Karpas-422 (cell line): ENCODE data around the gene ZNF331. TPM values are rescaled to one million over a fixed set of nuclear protein-coding genes. Genes with fewer than 3 reads are reported as not detected.

ENCODE experiments used
- DNase-seq: peaks from one replicate; pipeline ENCODE4 v3.0.0-alpha.2; 2015
- H2AFZ ChIP-seq: fragments of 200-600 bp; sonication (generic); 2 replicates; pipeline ENCODE4 v1.6.1; 2014; ENCODE audit warnings: antibody characterized with exemption, low read length, mixed read lengths
- H3K27ac ChIP-seq: fragments of 200-600 bp; sonication (generic); 2 replicates; pipeline ENCODE4 v1.5.1; 2014; ENCODE audit warnings: mild to moderate bottlenecking, low read length, moderate library complexity
- H3K27me3 ChIP-seq: fragments of 200-600 bp; sonication (generic); 2 replicates; pipeline ENCODE4 v1.6.1; 2014; ENCODE audit warnings: low read length, mixed read lengths
- H3K36me3 ChIP-seq: fragments of 200-600 bp; sonication (generic); 2 replicates; pipeline ENCODE4 v1.6.1; 2014; ENCODE audit warnings: low read length, mixed read lengths; ENCODE audit not compliant: insufficient read depth
- H3K4me1 ChIP-seq: fragments of 200-600 bp; sonication (generic); 2 replicates; pipeline ENCODE4 v1.6.1; 2014; ENCODE audit warnings: mild to moderate bottlenecking, low read length, mixed read lengths
- H3K4me2 ChIP-seq: fragments of 200-600 bp; sonication (generic); 2 replicates; pipeline ENCODE4 v1.6.1; 2014; ENCODE audit warnings: low read length, low read depth, mild to moderate bottlenecking; ENCODE audit not compliant: poor library complexity, severe bottlenecking
- H3K4me3 ChIP-seq: fragments of 200-600 bp; sonication (generic); 2 replicates; pipeline ENCODE4 v1.5.1; 2014; ENCODE audit warnings: mild to moderate bottlenecking, antibody characterized with exemption, low read length, mixed read lengths
- H3K79me2 ChIP-seq: fragments of 200-600 bp; sonication (generic); 2 replicates; pipeline ENCODE4 v1.6.1; 2014; ENCODE audit warnings: mild to moderate bottlenecking, low read length, mixed read lengths
- H3K9ac ChIP-seq: fragments of 200-600 bp; sonication (generic); 2 replicates; pipeline ENCODE4 v1.6.0; 2014; ENCODE audit warnings: low read length
- H3K9me2 ChIP-seq: fragments of 200-600 bp; sonication (generic), shearing (Covaris generic); replicated peaks from 2 replicates; pipeline ENCODE4 v1.6.0; 2014; ENCODE audit warnings: mild to moderate bottlenecking, low read length, moderate library complexity; ENCODE audit not compliant: insufficient read depth
- H3K9me3 ChIP-seq: fragments of 300-700, 200-600 bp; sonication (generic); 2 replicates; pipeline ENCODE4 v1.6.1; 2014; ENCODE audit warnings: low read length, mixed read lengths
- H4K20me1 ChIP-seq: fragments of 200-600 bp; sonication (generic); 2 replicates; pipeline ENCODE4 v1.6.1; 2014; ENCODE audit warnings: mild to moderate bottlenecking, antibody characterized with exemption, low read length, low read depth; ENCODE audit not compliant: insufficient read depth
- total RNA-seq: library from RNA; depleted of rRNA; stranded (reverse); fragments of >200 nt; shearing (Covaris generic); gene quantifications from 2 replicates; pipeline ENCODE4 v1.2.3, GENCODE V29; 2014; ENCODE audit warnings: low replicate concordance; rRNA removed

The ZNF331 gene
- total RNA-seq, 1 experiment from 2014 or later = 21.7 TPM

- no peaks in the 10 kb centered on the region for H3K36me3 ChIP-seq
- H3K4me2 ChIP-seq = no peak overlapping the region
- DNase-seq = no peak
- no peaks in the 10 kb centered on the region for H3K9me2 ChIP-seq
- H3K27me3 ChIP-seq = no peaks in the 10 kb centered on the region
- no peaks in the 10 kb centered on the region for H4K20me1 ChIP-seq
- H3K27ac ChIP-seq = no peak overlapping the region
- H2AFZ ChIP-seq = no peak overlapping the region
- no peak overlapping the region for H3K9ac ChIP-seq
- no peaks in the 10 kb centered on the region for H3K9me3 ChIP-seq
- no peak overlapping the region for H3K4me3 ChIP-seq
- no peaks in the 10 kb centered on the region for H3K4me1 ChIP-seq
- H3K79me2 ChIP-seq = no peaks in the 10 kb centered on the region
Observed at GRCh38 chr19:53612762-53613526, 75.0 kb downstream of the ZNF331 start.

GRCh38 chr19:53621885-53622740 lies 84.2 kb downstream of the ZNF331 start:
- no peak overlapping the region for H2AFZ ChIP-seq
- H3K9ac ChIP-seq = no peak overlapping the region
- no peak overlapping the region for H3K27ac ChIP-seq
- no peaks in the 10 kb centered on the region for H4K20me1 ChIP-seq
- DNase-seq = no peak
- H3K4me1 ChIP-seq = no peaks in the 10 kb centered on the region
- no peaks in the 10 kb centered on the region for H3K9me2 ChIP-seq
- H3K4me3 ChIP-seq = no peak overlapping the region
- no peaks in the 10 kb centered on the region for H3K9me3 ChIP-seq
- H3K36me3 ChIP-seq = no peaks in the 10 kb centered on the region
- no peak overlapping the region for H3K4me2 ChIP-seq
- H3K79me2 ChIP-seq = no peaks in the 10 kb centered on the region
- no peaks in the 10 kb centered on the region for H3K27me3 ChIP-seq

- no peaks in the 10 kb centered on the region for H3K9me2 ChIP-seq
- no peak overlapping the region for H3K27ac ChIP-seq
- DNase-seq = no peak
- no peaks in the 10 kb centered on the region for H4K20me1 ChIP-seq
- H3K4me2 ChIP-seq = no peak overlapping the region
- no peaks in the 10 kb centered on the region for H3K36me3 ChIP-seq
- H3K9ac ChIP-seq = no peak overlapping the region
- no peak overlapping the region for H2AFZ ChIP-seq
- no peaks in the 10 kb centered on the region for H3K79me2 ChIP-seq
- H3K27me3 ChIP-seq = no peaks in the 10 kb centered on the region
- no peaks in the 10 kb centered on the region for H3K4me1 ChIP-seq
- H3K4me3 ChIP-seq = no peak overlapping the region
- H3K9me3 ChIP-seq = no peaks in the 10 kb centered on the region
Observed at GRCh38 chr19:53624771-53625545, 87.0 kb downstream of the ZNF331 start.

- Histone ChIP-seq H3K79me2 (no peaks in the 10 kb centered on the region), H3K36me3 (no peaks in the 10 kb centered on the region), H3K9ac (no peak overlapping the region), H3K4me3 (no peak overlapping the region), H2AFZ (no peak overlapping the region), H3K9me2 (no peaks in the 10 kb centered on the region), H3K4me1 (no peaks in the 10 kb centered on the region), H3K27me3 (no peaks in the 10 kb centered on the region), H3K9me3 (no peaks in the 10 kb centered on the region), H3K4me2 (no peak overlapping the region), H3K27ac (no peak overlapping the region), H4K20me1 (no peaks in the 10 kb centered on the region)
- DNase-seq = no peak
Observed at GRCh38 chr19:53626486-53626885, 88.5 kb downstream of the ZNF331 start.

- no peaks in the 10 kb centered on the region for H4K20me1 ChIP-seq
- H3K9ac ChIP-seq = no peak overlapping the region
- no peak overlapping the region for H2AFZ ChIP-seq
- DNase-seq = no peak
- H3K4me3 ChIP-seq = no peak overlapping the region
- H3K4me1 ChIP-seq = no peaks in the 10 kb centered on the region
- H3K27ac ChIP-seq = no peak overlapping the region
- H3K9me2 ChIP-seq = no peaks in the 10 kb centered on the region
- no peaks in the 10 kb centered on the region for H3K9me3 ChIP-seq
- H3K27me3 ChIP-seq = no peaks in the 10 kb centered on the region
- H3K36me3 ChIP-seq = no peaks in the 10 kb centered on the region
- H3K79me2 ChIP-seq = no peaks in the 10 kb centered on the region
- no peak overlapping the region for H3K4me2 ChIP-seq
Observed at GRCh38 chr19:53626976-53627375, 89.0 kb downstream of the ZNF331 start.

Other genes starting within 250 kb of the ZNF331 start
- 8.9 and 18.7 TPM in 2 replicates for gene ZNF845, start 204.4 kb upstream of the ZNF331 start, total RNA-seq
- gene ZNF525, start 172.4 kb upstream of the ZNF331 start, total RNA-seq = 24.8 and 47.1 TPM in 2 replicates
- 21.4 and 26.9 TPM in 2 replicates for gene ZNF765, start 143.0 kb upstream of the ZNF331 start, total RNA-seq
- 21.8 and 29.6 TPM in 2 replicates for gene ZNF761, start 106.2 kb upstream of the ZNF331 start, total RNA-seq
- 4.5 and 6.1 TPM in 2 replicates for gene ZNF813, start 70.4 kb upstream of the ZNF331 start, total RNA-seq
- not detected in 2 replicates for gene DPRX, start 93.9 kb downstream of the ZNF331 start, total RNA-seq